GM18519 (cell line): Measurements from ENCODE around the gene DRG1.
"Not testable (repeated sequence)": the region's sequence is repeated elsewhere in the genome, so short reads cannot be mapped to it uniquely, and the experiment has no call there.

Source experiments
- ATAC-seq: cut with Tn5 transposase; IDR thresholded peaks from one replicate; pipeline ENCODE4 v1.9.1; 2021; ENCODE audit warnings: mild to moderate bottlenecking, moderate library complexity; ENCODE audit not compliant: unreplicated experiment, low FRiP score

Gene DRG1

GRCh38 chr22:31399211-31400022 lies at the start of gene DRG1:
DRG1 (plus strand) TSS chr22:31399604; CDS start chr22:31399684, 80 bp downstream.
- ATAC-seq, result peak; percentile 90

GRCh38 chr22:31349960-31350359 lies 49.4 kb upstream of the DRG1 start:
- no peak for ATAC-seq

- no peak for ATAC-seq
Observed at GRCh38 chr22:31350410-31350863, 49.0 kb upstream of the DRG1 start.

- ATAC-seq, result no peak
Observed at GRCh38 chr22:31354515-31354914, 44.9 kb upstream of the DRG1 start.

GRCh38 chr22:31360029-31360428 lies 39.4 kb upstream of the DRG1 start:
- ATAC-seq, result no peak

- ATAC-seq, result no peak
Observed at GRCh38 chr22:31361743-31362142, 37.7 kb upstream of the DRG1 start.

- no peak for ATAC-seq
Observed at GRCh38 chr22:31363885-31364465, 35.4 kb upstream of the DRG1 start.

- ATAC-seq, result no peak
Observed at GRCh38 chr22:31367426-31367825, 32.0 kb upstream of the DRG1 start.

- ATAC-seq, result no peak
Observed at GRCh38 chr22:31377612-31378011, 21.8 kb upstream of the DRG1 start.

- no peak for ATAC-seq
Observed at GRCh38 chr22:31378123-31378522, 21.3 kb upstream of the DRG1 start.

GRCh38 chr22:31378651-31379050 lies 20.8 kb upstream of the DRG1 start:
- ATAC-seq, result not testable (repeated sequence)

GRCh38 chr22:31393893-31394292 lies 5.5 kb upstream of the DRG1 start:
- ATAC-seq, result no peak

GRCh38 chr22:31394326-31394725 lies 5.1 kb upstream of the DRG1 start:
- ATAC-seq, result no peak

GRCh38 chr22:31398231-31398630 lies 1.2 kb upstream of the DRG1 start:
- ATAC-seq, result no peak

- ATAC-seq, result no peak
Observed at GRCh38 chr22:31400023-31400397, 606 bp downstream of the DRG1 start.

GRCh38 chr22:31402350-31402749 lies 2.9 kb downstream of the DRG1 start:
- not testable (repeated sequence) for ATAC-seq

- ATAC-seq, result no peak
Observed at GRCh38 chr22:31425331-31426050, 26.1 kb downstream of the DRG1 start.

- no peak for ATAC-seq
Observed at GRCh38 chr22:31431950-31432349, 32.5 kb downstream of the DRG1 start.

GRCh38 chr22:31436132-31436531 lies 36.7 kb downstream of the DRG1 start:
- no peak for ATAC-seq

- ATAC-seq, result no peak
Observed at GRCh38 chr22:31439808-31440207, 40.4 kb downstream of the DRG1 start.

GRCh38 chr22:31440681-31441080 lies 41.3 kb downstream of the DRG1 start:
- no peak for ATAC-seq
